Smooth muscle cell (in vitro differentiated cells): ENCODE results near the gene PDGFC. TPM values are rescaled to one million over a fixed set of nuclear protein-coding genes. Genes with fewer than 3 reads are reported as not detected.

Source experiments
- DNase-seq: peaks from one replicate; lab custom pipeline; 2025; ENCODE audit not compliant: unreplicated experiment; lab: John Stamatoyannopoulos, UW
- H2AFZ ChIP-seq: fragments of 200-600 bp; sonication (generic); 2 replicates; pipeline ENCODE4 v1.6.0; 2016; ENCODE audit warnings: antibody characterized with exemption, low read depth, mild to moderate bottlenecking
- H3F3A ChIP-seq: fragments of 200-600 bp; sonication (generic); 2 replicates; pipeline ENCODE4 v1.6.0; 2017; ENCODE audit warnings: antibody characterized with exemption, low read depth
- H3K27ac ChIP-seq: fragments of 200-600 bp; sonication (generic); 2 replicates; pipeline ENCODE4 v1.5.1; 2016; ENCODE audit warnings: low read depth, mild to moderate bottlenecking
- H3K27me3 ChIP-seq: fragments of 200-600 bp; sonication (generic); 2 replicates; pipeline ENCODE4 v1.6.1; 2016; ENCODE audit warnings: low read depth, mild to moderate bottlenecking
- H3K36me3 ChIP-seq: fragments of 200-600 bp; sonication (generic); 2 replicates; pipeline ENCODE4 v1.5.1; 2016; ENCODE audit warnings: low read depth
- H3K4me1 ChIP-seq: fragments of 200-600 bp; sonication (generic); 2 replicates; pipeline ENCODE4 v1.5.1; 2016; ENCODE audit warnings: low read depth
- H3K4me2 ChIP-seq: fragments of 200-600 bp; sonication (generic); 2 replicates; pipeline ENCODE4 v1.6.0; 2016; ENCODE audit warnings: mild to moderate bottlenecking
- H3K4me3 ChIP-seq: fragments of 200-600 bp; sonication (generic); 2 replicates; pipeline ENCODE4 v1.5.1; 2016; ENCODE audit warnings: mild to moderate bottlenecking
- H3K79me2 ChIP-seq: fragments of 200-600 bp; sonication (generic); 2 replicates; pipeline ENCODE4 v1.6.0; 2016; ENCODE audit warnings: low read depth, mild to moderate bottlenecking
- H3K9ac ChIP-seq: fragments of 200-600 bp; sonication (generic); 2 replicates; pipeline ENCODE4 v1.6.0; 2016; ENCODE audit warnings: low read depth
- H3K9me3 ChIP-seq: fragments of 200-600 bp; sonication (generic); replicated peaks from 2 replicates; pipeline ENCODE4 v1.5.1; 2016; ENCODE audit warnings: low read depth
- H4K20me1 ChIP-seq: fragments of 200-600 bp; sonication (generic); 2 replicates; pipeline ENCODE4 v1.6.0; 2016; ENCODE audit warnings: low read depth
- CTCF ChIP-seq: fragments of 200-600 bp; sonication (generic); IDR thresholded peaks from 2 replicates; pipeline ENCODE4 v1.5.1; 2017; ENCODE audit warnings: borderline replicate concordance, mild to moderate bottlenecking, antibody characterized with exemption; ENCODE audit not compliant: insufficient read depth, poor library complexity, severe bottlenecking
- WGBS: methylation state at CpG from one replicate; pipeline ENCODE4 v1.1.7; 2016; ENCODE audit warnings: low lambda C conversion rate; 5-methylcytosine and 5-hydroxymethylcytosine counted together
- polyA plus RNA-seq: library from polyadenylated mRNA; unstranded; fragments of >200 nt; fragmentation: Nextera tagmentation; extraction: Ambion mirVana; gene quantifications from 2 replicates; pipeline ENCODE4 v1.2.1, GENCODE V29; 2016
- total RNA-seq: library from RNA; depleted of rRNA; stranded (reverse); fragments of >200 nt; gene quantifications from 2 replicates; pipeline ENCODE4 v1.2.3, GENCODE V29; 2014

Gene PDGFC
- total and polyA plus RNA-seq, 2 experiments from 2014 or later, result 56.5 to 135 TPM

DNA sequence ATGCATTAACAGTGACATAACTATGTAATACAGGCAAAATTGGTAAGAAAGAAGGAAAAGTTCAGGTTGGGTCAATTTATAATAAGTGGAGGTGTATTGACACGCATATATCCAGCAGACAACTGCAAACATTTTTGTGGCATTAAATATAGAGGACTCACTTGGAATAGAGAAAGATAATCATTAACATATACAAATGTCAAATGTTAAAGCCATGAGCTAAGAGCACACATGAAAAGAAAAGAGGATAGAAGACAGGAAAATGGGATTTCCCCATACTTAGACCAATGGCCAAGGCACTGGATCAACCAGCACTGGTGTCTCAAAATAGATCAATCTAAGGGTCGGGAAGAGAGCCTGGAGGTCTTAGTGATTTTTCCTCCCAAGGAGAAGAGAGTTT, 187.6 kb downstream of the PDGFC start:
- H3F3A ChIP-seq, result no peaks in the 10 kb centered on the region
- no peaks in the 10 kb centered on the region for H3K9me3 ChIP-seq
- no peaks in the 10 kb centered on the region for H3K27me3 ChIP-seq
- H3K9ac ChIP-seq, result no peak overlapping the region
- H3K27ac ChIP-seq, result no peak overlapping the region
- H3K4me3 ChIP-seq, result no peak overlapping the region
- H4K20me1 ChIP-seq, result peaks cover 7% of the 10 kb centered on the region
- H3K79me2 ChIP-seq, result no peaks in the 10 kb centered on the region
- no peak for DNase-seq
- H2AFZ ChIP-seq, result no peak overlapping the region
- 97% methylated on average over 2 of the region's 2 CpGs for WGBS
- H3K4me1 ChIP-seq, result no peaks in the 10 kb centered on the region
- TF ChIP-seq CTCF, result no peak
- no peak overlapping the region for H3K4me2 ChIP-seq
- no peaks in the 10 kb centered on the region for H3K36me3 ChIP-seq

DNA sequence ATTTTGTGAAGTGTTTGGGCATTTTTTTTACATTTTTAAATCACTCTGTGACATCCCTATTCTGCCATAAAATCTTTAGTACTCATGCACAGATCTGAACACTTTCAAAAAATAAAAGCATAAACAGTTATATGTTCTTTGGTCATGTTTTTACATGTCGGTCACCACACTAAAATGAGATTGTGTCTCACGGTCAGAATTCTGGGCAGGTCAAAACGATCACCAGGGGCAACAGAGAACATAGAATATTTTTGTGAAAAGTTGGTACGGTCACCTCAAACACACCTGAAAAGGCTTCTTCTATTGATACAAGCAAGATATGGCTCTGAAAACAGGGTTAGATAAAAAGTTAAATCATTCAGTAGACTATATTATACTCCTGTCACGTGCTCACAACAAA, 189.1 kb downstream of the PDGFC start:
- H3K9me3 ChIP-seq, result no peaks in the 10 kb centered on the region
- H3K9ac ChIP-seq, result peak overlapping the region; percentile 55
- H3F3A ChIP-seq, result no peaks in the 10 kb centered on the region
- H3K4me3 ChIP-seq, result no peak overlapping the region
- peak overlapping the region; percentile 94 for H3K27ac ChIP-seq
- WGBS, result 85% methylated on average over 5 of the region's 5 CpGs
- H3K36me3 ChIP-seq, result no peaks in the 10 kb centered on the region
- no peaks in the 10 kb centered on the region for H3K27me3 ChIP-seq
- peak overlapping the region; percentile 40 for H3K4me2 ChIP-seq
- H4K20me1 ChIP-seq, result no peaks in the 10 kb centered on the region
- no peak for TF ChIP-seq CTCF
- H3K79me2 ChIP-seq, result no peaks in the 10 kb centered on the region
- peaks cover 5% of the 10 kb centered on the region for H3K4me1 ChIP-seq
- DNase-seq, result no peak
- no peak overlapping the region for H2AFZ ChIP-seq

- Histone ChIP-seq H3K36me3 (no peaks in the 10 kb centered on the region), H3K79me2 (no peaks in the 10 kb centered on the region), H2AFZ (no peak overlapping the region), H3K27me3 (no peaks in the 10 kb centered on the region), H3K9me3 (no peaks in the 10 kb centered on the region), H3K4me3 (no peak overlapping the region), H3K27ac (peak overlapping the region; percentile 94), H3K9ac (peak overlapping the region; percentile 55), H3K4me2 (peak overlapping the region; percentile 40), H3F3A (no peaks in the 10 kb centered on the region), H4K20me1 (no peaks in the 10 kb centered on the region), H3K4me1 (peaks cover 5% of the 10 kb centered on the region)
- no peak for DNase-seq
- 61% methylated on average over 2 of the region's 2 CpGs for WGBS
- TF ChIP-seq CTCF, result no peak
These were observed 189.7 kb downstream of the PDGFC start for GRCh38 chr4:156781852-156782251.

DNA sequence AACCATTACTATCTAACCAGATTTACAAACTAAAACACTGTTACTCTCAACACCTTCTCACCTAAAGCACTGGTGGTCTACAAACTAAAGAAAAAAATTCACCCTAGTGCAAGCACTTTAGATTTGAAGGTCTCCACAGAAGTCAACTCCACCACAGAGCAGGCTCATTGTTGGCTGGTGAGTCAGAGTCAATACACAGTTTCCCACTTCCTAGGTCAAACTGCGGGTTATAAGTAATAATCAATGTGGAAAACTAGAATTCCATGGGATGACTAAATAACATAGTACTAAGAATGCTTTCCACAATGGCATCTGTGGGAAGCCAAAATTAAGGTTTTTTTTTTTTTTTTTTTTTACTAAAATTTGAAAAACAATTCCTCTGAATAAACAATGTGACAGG, 191.8 kb downstream of the PDGFC start:
- H3K9ac ChIP-seq, result peak overlapping the region; percentile 70
- H3K27me3 ChIP-seq, result no peaks in the 10 kb centered on the region
- no peaks in the 10 kb centered on the region for H4K20me1 ChIP-seq
- TF ChIP-seq CTCF, result no peak
- no peak overlapping the region for H3K4me3 ChIP-seq
- H3F3A ChIP-seq, result no peaks in the 10 kb centered on the region
- peak overlapping the region; percentile 60 for H3K4me2 ChIP-seq
- peak overlapping the region; percentile 94 for H3K27ac ChIP-seq
- no peaks in the 10 kb centered on the region for H3K9me3 ChIP-seq
- peaks cover 18% of the 10 kb centered on the region for H3K4me1 ChIP-seq
- H2AFZ ChIP-seq, result no peak overlapping the region
- H3K36me3 ChIP-seq, result no peaks in the 10 kb centered on the region
- no peaks in the 10 kb centered on the region for H3K79me2 ChIP-seq
- 40% methylated on average over 1 of the region's 1 CpG for WGBS
- DNase-seq, result no peak
